ENCODE data around the gene KIAA2012.

The KIAA2012 gene

GRCh38 chr2:202043475-202043874 is 29.6 kb upstream of the KIAA2012 start:
- no peak for DNase-seq

GRCh38 chr2:202044777-202045176 is 28.3 kb upstream of the KIAA2012 start:
- DNase-seq: no peak

- DNase-seq: no peak
These were observed 26.5 kb upstream of the KIAA2012 start for GRCh38 chr2:202046572-202046971.

- no peak for DNase-seq
These were observed 23.8 kb upstream of the KIAA2012 start for GRCh38 chr2:202049092-202049728.

- DNase-seq: no peak
These were observed 23.2 kb upstream of the KIAA2012 start for GRCh38 chr2:202049840-202050239.

GRCh38 chr2:202050652-202051051 is 22.4 kb upstream of the KIAA2012 start:
- no peak for DNase-seq

- DNase-seq: no peak
These were observed 21.4 kb upstream of the KIAA2012 start for GRCh38 chr2:202051499-202052161.

GRCh38 chr2:202052235-202052634 is 20.8 kb upstream of the KIAA2012 start:
- no peak for DNase-seq

GRCh38 chr2:202054679-202055078 is 18.4 kb upstream of the KIAA2012 start:
- no peak for DNase-seq

GRCh38 chr2:202056611-202057010 is 16.4 kb upstream of the KIAA2012 start:
- no peak for DNase-seq

- DNase-seq: no peak
These were observed 12.8 kb upstream of the KIAA2012 start for GRCh38 chr2:202060218-202060617.

- DNase-seq: no peak
These were observed 11.4 kb upstream of the KIAA2012 start for GRCh38 chr2:202061695-202062094.

- no peak for DNase-seq
These were observed 8.7 kb upstream of the KIAA2012 start for GRCh38 chr2:202064171-202064880.

- DNase-seq: no peak
These were observed 8.2 kb upstream of the KIAA2012 start for GRCh38 chr2:202064881-202065230.

GRCh38 chr2:202065876-202066275 is 7.2 kb upstream of the KIAA2012 start:
- DNase-seq: no peak

- no peak for DNase-seq
These were observed 6.2 kb upstream of the KIAA2012 start for GRCh38 chr2:202066875-202067274.

- DNase-seq: no peak
These were observed 5.5 kb upstream of the KIAA2012 start for GRCh38 chr2:202067589-202067988.

- no peak for DNase-seq
These were observed 3.6 kb upstream of the KIAA2012 start for GRCh38 chr2:202069170-202070067.

- DNase-seq: no peak
These were observed 1.9 kb upstream of the KIAA2012 start for GRCh38 chr2:202071107-202071506.

- DNase-seq: no peak
These were observed 829 bp upstream of the KIAA2012 start for GRCh38 chr2:202072226-202072625.

- DNase-seq: no peak
These were observed 1.3 kb downstream of the KIAA2012 start for GRCh38 chr2:202074324-202074723.

- no peak for DNase-seq
These were observed 6.3 kb downstream of the KIAA2012 start for GRCh38 chr2:202079310-202079709.

GRCh38 chr2:202084265-202084664 is 11.2 kb downstream of the KIAA2012 start:
- DNase-seq: no peak
